Measurements from ENCODE around the gene FLRT2. TPM values are rescaled to one million over a fixed set of nuclear protein-coding genes. Genes with fewer than 3 reads are reported as not detected.

Gene FLRT2
- total RNA-seq, 1 experiment from 2014 or later: 4.5 TPM

DNA sequence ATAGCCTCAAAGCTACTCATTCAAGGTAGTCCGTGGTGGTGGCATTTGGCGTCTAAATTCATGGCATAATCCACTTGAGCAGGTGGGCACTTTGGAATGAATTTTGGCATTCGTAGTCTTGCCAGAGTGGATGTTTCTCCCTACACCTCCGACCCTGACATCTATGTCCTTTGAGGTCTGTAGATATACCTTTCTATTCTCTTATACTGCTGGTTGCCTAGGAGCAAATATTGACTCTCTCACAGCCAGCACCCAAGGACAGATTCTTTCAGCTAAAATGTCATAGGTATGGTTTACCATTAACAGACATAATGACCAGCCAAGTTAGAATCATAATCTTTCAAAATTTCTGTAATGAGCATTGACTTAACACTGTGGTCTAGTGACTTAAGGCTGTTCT lies 47.4 kb upstream of the FLRT2 start:
- no TSS peak for BruUV-seq (replicated peaks)
- TF ChIP-seq POLR2AphosphoS5 (IDR thresholded peaks at IDR 0.05; ENCODE audit: low read depth, low read length) (no peak), TCF7L2 (IDR thresholded peaks at IDR 0.05; ENCODE audit: low read depth, low read length) (no peak), SIN3A (IDR thresholded peaks at IDR 0.05; ENCODE audit: borderline replicate concordance, insufficient read depth, low read depth, low read length) (no peak)
- TF ChIP-seq, protein P1, sequence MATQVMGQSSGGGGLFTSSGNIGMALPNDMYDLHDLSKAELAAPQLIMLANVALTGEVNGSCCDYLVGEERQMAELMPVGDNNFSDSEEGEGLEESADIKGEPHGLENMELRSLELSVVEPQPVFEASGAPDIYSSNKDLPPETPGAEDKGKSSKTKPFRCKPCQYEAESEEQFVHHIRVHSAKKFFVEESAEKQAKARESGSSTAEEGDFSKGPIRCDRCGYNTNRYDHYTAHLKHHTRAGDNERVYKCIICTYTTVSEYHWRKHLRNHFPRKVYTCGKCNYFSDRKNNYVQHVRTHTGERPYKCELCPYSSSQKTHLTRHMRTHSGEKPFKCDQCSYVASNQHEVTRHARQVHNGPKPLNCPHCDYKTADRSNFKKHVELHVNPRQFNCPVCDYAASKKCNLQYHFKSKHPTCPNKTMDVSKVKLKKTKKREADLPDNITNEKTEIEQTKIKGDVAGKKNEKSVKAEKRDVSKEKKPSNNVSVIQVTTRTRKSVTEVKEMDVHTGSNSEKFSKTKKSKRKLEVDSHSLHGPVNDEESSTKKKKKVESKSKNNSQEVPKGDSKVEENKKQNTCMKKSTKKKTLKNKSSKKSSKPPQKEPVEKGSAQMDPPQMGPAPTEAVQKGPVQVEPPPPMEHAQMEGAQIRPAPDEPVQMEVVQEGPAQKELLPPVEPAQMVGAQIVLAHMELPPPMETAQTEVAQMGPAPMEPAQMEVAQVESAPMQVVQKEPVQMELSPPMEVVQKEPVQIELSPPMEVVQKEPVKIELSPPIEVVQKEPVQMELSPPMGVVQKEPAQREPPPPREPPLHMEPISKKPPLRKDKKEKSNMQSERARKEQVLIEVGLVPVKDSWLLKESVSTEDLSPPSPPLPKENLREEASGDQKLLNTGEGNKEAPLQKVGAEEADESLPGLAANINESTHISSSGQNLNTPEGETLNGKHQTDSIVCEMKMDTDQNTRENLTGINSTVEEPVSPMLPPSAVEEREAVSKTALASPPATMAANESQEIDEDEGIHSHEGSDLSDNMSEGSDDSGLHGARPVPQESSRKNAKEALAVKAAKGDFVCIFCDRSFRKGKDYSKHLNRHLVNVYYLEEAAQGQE (IDR thresholded peaks at IDR 0.05; ENCODE audit: insufficient read depth in 1 of 2, low read depth in 2 of 2, low read length in 1 of 2): no peak
- TF ChIP-seq, protein P2, sequence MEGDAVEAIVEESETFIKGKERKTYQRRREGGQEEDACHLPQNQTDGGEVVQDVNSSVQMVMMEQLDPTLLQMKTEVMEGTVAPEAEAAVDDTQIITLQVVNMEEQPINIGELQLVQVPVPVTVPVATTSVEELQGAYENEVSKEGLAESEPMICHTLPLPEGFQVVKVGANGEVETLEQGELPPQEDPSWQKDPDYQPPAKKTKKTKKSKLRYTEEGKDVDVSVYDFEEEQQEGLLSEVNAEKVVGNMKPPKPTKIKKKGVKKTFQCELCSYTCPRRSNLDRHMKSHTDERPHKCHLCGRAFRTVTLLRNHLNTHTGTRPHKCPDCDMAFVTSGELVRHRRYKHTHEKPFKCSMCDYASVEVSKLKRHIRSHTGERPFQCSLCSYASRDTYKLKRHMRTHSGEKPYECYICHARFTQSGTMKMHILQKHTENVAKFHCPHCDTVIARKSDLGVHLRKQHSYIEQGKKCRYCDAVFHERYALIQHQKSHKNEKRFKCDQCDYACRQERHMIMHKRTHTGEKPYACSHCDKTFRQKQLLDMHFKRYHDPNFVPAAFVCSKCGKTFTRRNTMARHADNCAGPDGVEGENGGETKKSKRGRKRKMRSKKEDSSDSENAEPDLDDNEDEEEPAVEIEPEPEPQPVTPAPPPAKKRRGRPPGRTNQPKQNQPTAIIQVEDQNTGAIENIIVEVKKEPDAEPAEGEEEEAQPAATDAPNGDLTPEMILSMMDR (IDR thresholded peaks at IDR 0.05): no peak
- in situ Hi-C loops (cut with HindIII; ENCODE audit: low pct_unique_long_range_greater_than_20kb, low sequenced_read_pairs) (no loop called here), intact Hi-C loops (cut with micrococcal nuclease; ENCODE audit: unreplicated experiment) (no loop called here)
- no peak overlapping the region for H3K4me3 ChIP-seq (ENCODE audit: low read depth in 2 of 2, low read length in 2 of 2)
- ChIA-PET POLR2A (no interaction called here), CTCF (no interaction called here)
- no peaks in the 10 kb centered on the region for H3K9me3 ChIP-seq (ENCODE audit: control insufficient read depth, insufficient read depth, low read depth, low read length)
- no peaks in the 10 kb centered on the region for H3K4me1 ChIP-seq (ENCODE audit: control insufficient read depth, insufficient read depth, low read length)
- no peaks in the 10 kb centered on the region for H3K36me3 ChIP-seq (ENCODE audit: control insufficient read depth, insufficient read depth, low read length)
- H3K27ac ChIP-seq (ENCODE audit: low read length): no peak overlapping the region
- DNase-seq (ENCODE audit: low read depth, low spot score): no peak
- ATAC-seq: no peak
- no peaks in the 10 kb centered on the region for H3K27me3 ChIP-seq (ENCODE audit: control insufficient read depth, insufficient read depth, low read length)

DNA sequence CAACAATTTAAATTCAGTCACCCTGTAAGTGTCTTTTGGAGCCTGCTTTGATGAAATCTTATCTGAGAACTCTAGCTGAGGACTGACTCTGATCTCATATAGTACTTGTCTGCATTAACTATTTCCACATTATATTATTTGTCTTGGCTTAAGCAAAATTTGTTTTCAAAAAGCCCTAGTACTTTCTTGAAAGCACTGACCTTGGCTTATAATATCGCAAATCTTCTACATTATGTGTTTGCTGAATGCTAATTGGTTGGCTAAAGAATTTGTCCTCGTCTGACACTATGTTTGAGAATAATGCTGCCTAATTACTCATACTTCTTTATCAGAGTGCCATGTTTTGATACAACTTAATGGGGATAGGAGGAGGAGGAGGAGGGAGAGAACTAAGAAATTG lies 46.9 kb upstream of the FLRT2 start:
- intact Hi-C loops (cut with micrococcal nuclease; ENCODE audit: unreplicated experiment): no loop called here
- CTCF ChIA-PET: no interaction called here

More for the DNA sequence above, 46.9 kb upstream of the FLRT2 start:
- H3K27ac ChIP-seq (ENCODE audit: low read length): no peak overlapping the region
- no peaks in the 10 kb centered on the region for H3K9me3 ChIP-seq (ENCODE audit: control insufficient read depth, insufficient read depth, low read depth, low read length)
- in situ Hi-C loops (cut with HindIII; ENCODE audit: low pct_unique_long_range_greater_than_20kb, low sequenced_read_pairs): no loop called here
- no peaks in the 10 kb centered on the region for H3K36me3 ChIP-seq (ENCODE audit: control insufficient read depth, insufficient read depth, low read length)
- no peak for DNase-seq (ENCODE audit: low read depth, low spot score)
- BruUV-seq (replicated peaks): no TSS peak
- TF ChIP-seq, protein P2 (IDR thresholded peaks at IDR 0.05): no peak
- TF ChIP-seq, protein P1 (IDR thresholded peaks at IDR 0.05; ENCODE audit: insufficient read depth in 1 of 2, low read depth in 2 of 2, low read length in 1 of 2): no peak
- TF ChIP-seq SIN3A (IDR thresholded peaks at IDR 0.05; ENCODE audit: borderline replicate concordance, insufficient read depth, low read depth, low read length): no peak
- no peak for TF ChIP-seq TCF7L2 (IDR thresholded peaks at IDR 0.05; ENCODE audit: low read depth, low read length)
- no peak for TF ChIP-seq POLR2AphosphoS5 (IDR thresholded peaks at IDR 0.05; ENCODE audit: low read depth, low read length)
- no peak overlapping the region for H3K4me3 ChIP-seq (ENCODE audit: low read depth in 2 of 2, low read length in 2 of 2)
- no peak for ATAC-seq
- POLR2A ChIA-PET: no interaction called here
- H3K4me1 ChIP-seq (ENCODE audit: control insufficient read depth, insufficient read depth, low read length): no peaks in the 10 kb centered on the region
- no peaks in the 10 kb centered on the region for H3K27me3 ChIP-seq (ENCODE audit: control insufficient read depth, insufficient read depth, low read length)
